Smooth muscle cell (in vitro differentiated cells): ENCODE results near the gene CACNA1H. TPM values are rescaled to one million over a fixed set of nuclear protein-coding genes. Genes with fewer than 3 reads are reported as not detected.

ENCODE experiments used
- DNase-seq: peaks from one replicate; lab custom pipeline; 2025; ENCODE audit not compliant: unreplicated experiment; lab: John Stamatoyannopoulos, UW
- H2AFZ ChIP-seq: fragments of 200-600 bp; sonication (generic); 2 replicates; pipeline ENCODE4 v1.6.0; 2016; ENCODE audit warnings: antibody characterized with exemption, low read depth, mild to moderate bottlenecking
- H3F3A ChIP-seq: fragments of 200-600 bp; sonication (generic); 2 replicates; pipeline ENCODE4 v1.6.0; 2017; ENCODE audit warnings: antibody characterized with exemption, low read depth
- H3K27ac ChIP-seq: fragments of 200-600 bp; sonication (generic); 2 replicates; pipeline ENCODE4 v1.5.1; 2016; ENCODE audit warnings: low read depth, mild to moderate bottlenecking
- H3K27me3 ChIP-seq: fragments of 200-600 bp; sonication (generic); 2 replicates; pipeline ENCODE4 v1.6.1; 2016; ENCODE audit warnings: low read depth, mild to moderate bottlenecking
- H3K36me3 ChIP-seq: fragments of 200-600 bp; sonication (generic); 2 replicates; pipeline ENCODE4 v1.5.1; 2016; ENCODE audit warnings: low read depth
- H3K4me1 ChIP-seq: fragments of 200-600 bp; sonication (generic); 2 replicates; pipeline ENCODE4 v1.5.1; 2016; ENCODE audit warnings: low read depth
- H3K4me2 ChIP-seq: fragments of 200-600 bp; sonication (generic); 2 replicates; pipeline ENCODE4 v1.6.0; 2016; ENCODE audit warnings: mild to moderate bottlenecking
- H3K4me3 ChIP-seq: fragments of 200-600 bp; sonication (generic); 2 replicates; pipeline ENCODE4 v1.5.1; 2016; ENCODE audit warnings: mild to moderate bottlenecking
- H3K79me2 ChIP-seq: fragments of 200-600 bp; sonication (generic); 2 replicates; pipeline ENCODE4 v1.6.0; 2016; ENCODE audit warnings: low read depth, mild to moderate bottlenecking
- H3K9ac ChIP-seq: fragments of 200-600 bp; sonication (generic); 2 replicates; pipeline ENCODE4 v1.6.0; 2016; ENCODE audit warnings: low read depth
- H3K9me3 ChIP-seq: fragments of 200-600 bp; sonication (generic); replicated peaks from 2 replicates; pipeline ENCODE4 v1.5.1; 2016; ENCODE audit warnings: low read depth
- H4K20me1 ChIP-seq: fragments of 200-600 bp; sonication (generic); 2 replicates; pipeline ENCODE4 v1.6.0; 2016; ENCODE audit warnings: low read depth
- CTCF ChIP-seq: fragments of 200-600 bp; sonication (generic); IDR thresholded peaks from 2 replicates; pipeline ENCODE4 v1.5.1; 2017; ENCODE audit warnings: borderline replicate concordance, mild to moderate bottlenecking, antibody characterized with exemption; ENCODE audit not compliant: insufficient read depth, poor library complexity, severe bottlenecking
- WGBS: methylation state at CpG from one replicate; pipeline ENCODE4 v1.1.7; 2016; ENCODE audit warnings: low lambda C conversion rate; 5-methylcytosine and 5-hydroxymethylcytosine counted together
- polyA plus RNA-seq: library from polyadenylated mRNA; unstranded; fragments of >200 nt; fragmentation: Nextera tagmentation; extraction: Ambion mirVana; gene quantifications from 2 replicates; pipeline ENCODE4 v1.2.1, GENCODE V29; 2016
- total RNA-seq: library from RNA; depleted of rRNA; stranded (reverse); fragments of >200 nt; gene quantifications from 2 replicates; pipeline ENCODE4 v1.2.3, GENCODE V29; 2014

CACNA1H gene
- total and polyA plus RNA-seq, 2 experiments from 2014 or later = 1.7 to 2.6 TPM

GRCh38 chr16:1144476-1145382, 8.2 kb upstream of the CACNA1H start:
- no peaks in the 10 kb centered on the region for H3K27me3 ChIP-seq
- WGBS = 91% methylated on average over 46 of the region's 46 CpGs
- TF ChIP-seq CTCF = no peak

GRCh38 chr16:1145383-1146100, 7.4 kb upstream of the CACNA1H start:
- no peaks in the 10 kb centered on the region for H3K79me2 ChIP-seq
- no peaks in the 10 kb centered on the region for H3F3A ChIP-seq
- 86% methylated on average over 25 of the region's 30 CpGs for WGBS
- no peak overlapping the region for H3K4me2 ChIP-seq
- no peak overlapping the region for H3K27ac ChIP-seq
- TF ChIP-seq CTCF = no peak
- peaks cover 8% of the 10 kb centered on the region for H3K4me1 ChIP-seq
- H3K9me3 ChIP-seq = no peaks in the 10 kb centered on the region
- no peak overlapping the region for H2AFZ ChIP-seq
- no peaks in the 10 kb centered on the region for H3K27me3 ChIP-seq
- DNase-seq = no peak
- no peaks in the 10 kb centered on the region for H3K36me3 ChIP-seq
- no peak overlapping the region for H3K9ac ChIP-seq
- no peak overlapping the region for H3K4me3 ChIP-seq
- no peaks in the 10 kb centered on the region for H4K20me1 ChIP-seq

More at GRCh38 chr16:1144476-1145382, 8.2 kb upstream of the CACNA1H start:
- Histone ChIP-seq H3K27ac (no peak overlapping the region), H3K79me2 (no peaks in the 10 kb centered on the region), H3F3A (no peaks in the 10 kb centered on the region), H3K4me1 (peaks cover 8% of the 10 kb centered on the region), H3K9me3 (no peaks in the 10 kb centered on the region), H3K4me2 (no peak overlapping the region), H4K20me1 (no peaks in the 10 kb centered on the region), H3K4me3 (no peak overlapping the region), H2AFZ (no peak overlapping the region), H3K36me3 (no peaks in the 10 kb centered on the region), H3K9ac (no peak overlapping the region)
- no peak for DNase-seq

- peaks cover 8% of the 10 kb centered on the region for H3K4me1 ChIP-seq
- H3K9ac ChIP-seq = no peak overlapping the region
- H4K20me1 ChIP-seq = no peaks in the 10 kb centered on the region
- H3K4me2 ChIP-seq = no peak overlapping the region
- 89% methylated on average over 16 of the region's 16 CpGs for WGBS
- H2AFZ ChIP-seq = no peak overlapping the region
- H3F3A ChIP-seq = no peaks in the 10 kb centered on the region
- H3K79me2 ChIP-seq = no peaks in the 10 kb centered on the region
- H3K27ac ChIP-seq = no peak overlapping the region
- no peaks in the 10 kb centered on the region for H3K9me3 ChIP-seq
- no peak overlapping the region for H3K4me3 ChIP-seq
- DNase-seq = no peak
- TF ChIP-seq CTCF = no peak
- H3K36me3 ChIP-seq = no peaks in the 10 kb centered on the region
- no peaks in the 10 kb centered on the region for H3K27me3 ChIP-seq
Measured at GRCh38 chr16:1146409-1146808, 6.5 kb upstream of the CACNA1H start.
